Colonic mucosa (tissue), 4 donors: ENCODE results near the gene SYCP2. TPM values are rescaled to one million over a fixed set of nuclear protein-coding genes. Genes with fewer than 3 reads are reported as not detected.

ENCODE experiments used
- DNase-seq: peaks from one replicate; pipeline ENCODE4 v3.0.0-alpha.2; 2020
- H3K27ac ChIP-seq: fragments of 200-600 bp; one replicate; pipeline ENCODE4 v1.8.0; 2021
- H3K27me3 ChIP-seq: fragments of 200-600 bp; one replicate; pipeline ENCODE4 v1.8.0; 2021
- H3K36me3 ChIP-seq: fragments of 200-600 bp; one replicate; pipeline ENCODE4 v1.8.0; 2021
- H3K4me1 ChIP-seq: fragments of 200-600 bp; one replicate; pipeline ENCODE4 v1.8.0; 2021; ENCODE audit warnings: mild to moderate bottlenecking
- H3K4me3 ChIP-seq: fragments of 200-600 bp; one replicate; pipeline ENCODE4 v1.8.0; 2021
- H3K9ac ChIP-seq, 2 donors: one replicate each; pipeline ENCODE4 v1.7.0; 2013; ENCODE audit warnings: control low read depth in 2 of 2, low read depth in 2 of 2, low read length in 2 of 2
- H3K9me3 ChIP-seq: fragments of 200-600 bp; one replicate; pipeline ENCODE4 v1.8.0; 2021
- CTCF ChIP-seq: fragments of 200-600 bp; IDR thresholded peaks from one replicate; pipeline ENCODE4 v1.8.0; 2022; ENCODE audit warnings: antibody characterized with exemption, mild to moderate bottlenecking
- intact Hi-C: fragments of 100-400 bp; cut with DNase I; formaldehyde crosslinking; loops from one replicate; pipeline ENCODE4 v1.14.1; 2022
- total RNA-seq, 2 donors: library from RNA; stranded (reverse); fragmentation: NEBNext Ultra II Directional in 1 of 2; extraction: Animal tissue kit (Norgen Biotek cat#: 25700) in 1 of 2; gene quantifications; one replicate each; pipeline ENCODE4 v1.2.1, GENCODE V29; 2021
- donor health status: healthy.
- donor health status: DM: no; HTN: no; CAD: no.
- donor health status: DM: no; HTN: no; CAD: no.

SYCP2 gene
- total RNA-seq, 2 donors from 2014 or later, result 0.74 to 1.1 TPM

- no peaks in the 10 kb centered on the region for H3K9me3 ChIP-seq
- DNase-seq, result no peak
- H3K27ac ChIP-seq, result no peak overlapping the region
- TF ChIP-seq CTCF, result no peak
- no peak overlapping the region for H3K9ac ChIP-seq
- H3K4me1 ChIP-seq, result no peaks in the 10 kb centered on the region
- no peaks in the 10 kb centered on the region for H3K36me3 ChIP-seq
- H3K27me3 ChIP-seq, result no peaks in the 10 kb centered on the region
- no peak overlapping the region for H3K4me3 ChIP-seq
- intact Hi-C loops, result no loop called here
These were observed 48.9 kb downstream of the SYCP2 start for GRCh38 chr20:59884494-59884893.

- Histone ChIP-seq H3K9me3 (no peaks in the 10 kb centered on the region), H3K36me3 (no peaks in the 10 kb centered on the region), H3K27me3 (no peaks in the 10 kb centered on the region), H3K27ac (no peak overlapping the region), H3K9ac (no peak overlapping the region), H3K4me3 (no peak overlapping the region), H3K4me1 (no peaks in the 10 kb centered on the region)
- intact Hi-C loops, result no loop called here
- DNase-seq, result no peak
- TF ChIP-seq CTCF, result no peak
These were observed 53.2 kb downstream of the SYCP2 start for GRCh38 chr20:59880198-59880597.

- Histone ChIP-seq H3K27me3 (no peaks in the 10 kb centered on the region), H3K9me3 (no peaks in the 10 kb centered on the region), H3K36me3 (no peaks in the 10 kb centered on the region), H3K9ac (no peak overlapping the region), H3K4me3 (no peak overlapping the region), H3K27ac (no peak overlapping the region), H3K4me1 (no peaks in the 10 kb centered on the region)
- DNase-seq, result no peak
- no peak for TF ChIP-seq CTCF
- intact Hi-C loops, result no loop called here
These were observed 60.0 kb downstream of the SYCP2 start for GRCh38 chr20:59873409-59873808.

- no peak for DNase-seq
- Histone ChIP-seq H3K9ac (no peak overlapping the region), H3K27ac (no peak overlapping the region), H3K4me3 (no peak overlapping the region), H3K4me1 (no peaks in the 10 kb centered on the region), H3K27me3 (no peaks in the 10 kb centered on the region), H3K36me3 (no peaks in the 10 kb centered on the region), H3K9me3 (no peaks in the 10 kb centered on the region)
- intact Hi-C loops, result no loop called here
- TF ChIP-seq CTCF, result no peak
These were observed 62.3 kb downstream of the SYCP2 start for GRCh38 chr20:59871096-59871495.

GRCh38 chr20:59866338-59866737 lies 67.1 kb downstream of the SYCP2 start:
- DNase-seq, result no peak
- H3K27ac ChIP-seq, result no peak overlapping the region
- no peaks in the 10 kb centered on the region for H3K27me3 ChIP-seq
- TF ChIP-seq CTCF, result no peak
- no peak overlapping the region for H3K9ac ChIP-seq
- no peaks in the 10 kb centered on the region for H3K36me3 ChIP-seq
- intact Hi-C loops, result no loop called here
- H3K4me3 ChIP-seq, result no peak overlapping the region
- no peaks in the 10 kb centered on the region for H3K9me3 ChIP-seq
- no peaks in the 10 kb centered on the region for H3K4me1 ChIP-seq

GRCh38 chr20:59864726-59865125 lies 68.7 kb downstream of the SYCP2 start:
- no peak overlapping the region for H3K9ac ChIP-seq
- TF ChIP-seq CTCF, result no peak
- H3K36me3 ChIP-seq, result no peaks in the 10 kb centered on the region
- DNase-seq, result no peak
- intact Hi-C loops, result no loop called here
- H3K27me3 ChIP-seq, result no peaks in the 10 kb centered on the region
- H3K9me3 ChIP-seq, result no peaks in the 10 kb centered on the region
- H3K4me1 ChIP-seq, result no peaks in the 10 kb centered on the region
- no peak overlapping the region for H3K4me3 ChIP-seq
- no peak overlapping the region for H3K27ac ChIP-seq
